Ramos (cell line): ENCODE results near the gene FAM184A.
"Not testable (repeated sequence)": the region's sequence is repeated elsewhere in the genome, so short reads cannot be mapped to it uniquely, and the experiment has no call there.

Experiments
- in situ Hi-C: fragments of 300-500 bp; cut with MboI; formaldehyde crosslinking; loops from one replicate; pipeline ENCODE4 v1.14.3; 2022; ENCODE audit warnings: low sequenced_read_pairs; ENCODE audit not compliant: unreplicated experiment

The FAM184A gene

DNA sequence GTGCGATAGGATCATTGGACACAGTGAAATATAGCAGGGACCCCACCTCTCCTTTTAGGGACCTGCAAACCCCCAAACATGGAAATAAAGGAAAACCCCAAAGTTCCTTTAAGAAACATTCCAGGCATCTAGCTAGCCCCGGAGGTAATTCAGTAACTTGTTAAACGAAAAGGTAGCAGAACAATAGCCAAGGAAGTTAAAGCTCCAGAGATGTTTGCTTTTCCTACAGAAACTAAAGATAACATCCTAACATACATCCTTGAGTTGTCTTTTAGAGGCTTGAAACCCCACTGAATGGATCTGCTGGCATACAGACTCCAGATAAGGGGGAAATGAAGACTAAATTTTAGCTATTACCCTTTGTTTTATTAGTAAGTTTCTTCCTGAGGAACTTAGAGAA, 51.0 kb downstream of the FAM184A start:
- in situ Hi-C loops, result no loop called here

DNA sequence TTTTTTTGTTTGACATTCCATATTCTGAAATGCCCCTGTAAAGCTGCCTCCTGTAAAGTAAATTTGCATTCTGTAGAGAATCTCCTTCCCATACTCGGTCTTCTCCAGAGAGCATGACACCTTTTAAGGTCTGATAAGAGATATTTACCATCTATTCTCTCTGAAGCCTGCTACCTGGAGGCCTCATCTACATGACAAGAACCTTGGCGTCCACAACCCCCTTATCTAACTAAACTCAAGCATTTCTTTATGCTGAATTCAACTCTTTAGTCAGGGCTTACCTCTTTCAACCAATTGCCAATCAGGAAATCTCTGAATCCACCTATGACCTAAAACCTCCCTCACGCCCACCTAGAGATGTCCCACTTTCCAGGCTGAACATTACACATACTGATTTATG, 51.6 kb downstream of the FAM184A start:
- in situ Hi-C loops, result no loop called here

DNA sequence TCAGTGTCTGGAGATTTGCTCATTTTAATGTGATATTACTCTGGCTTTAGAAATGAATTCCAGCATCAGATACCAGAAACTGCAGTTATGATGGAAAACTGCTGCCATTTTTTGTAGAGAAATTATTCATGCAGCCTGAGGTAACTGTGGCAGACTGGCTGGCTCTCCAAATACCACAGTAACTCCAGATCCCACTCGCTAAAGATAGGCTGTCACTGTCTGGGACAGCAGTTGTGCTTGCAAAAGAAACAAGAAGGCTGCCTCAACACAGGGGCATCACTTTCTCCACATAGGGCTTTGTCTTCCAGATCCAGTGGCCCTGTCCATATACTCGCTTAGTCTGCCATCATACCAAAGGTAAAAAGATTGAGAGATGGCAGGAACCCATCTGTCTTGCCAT, 52.7 kb downstream of the FAM184A start:
- in situ Hi-C loops, result no loop called here

DNA sequence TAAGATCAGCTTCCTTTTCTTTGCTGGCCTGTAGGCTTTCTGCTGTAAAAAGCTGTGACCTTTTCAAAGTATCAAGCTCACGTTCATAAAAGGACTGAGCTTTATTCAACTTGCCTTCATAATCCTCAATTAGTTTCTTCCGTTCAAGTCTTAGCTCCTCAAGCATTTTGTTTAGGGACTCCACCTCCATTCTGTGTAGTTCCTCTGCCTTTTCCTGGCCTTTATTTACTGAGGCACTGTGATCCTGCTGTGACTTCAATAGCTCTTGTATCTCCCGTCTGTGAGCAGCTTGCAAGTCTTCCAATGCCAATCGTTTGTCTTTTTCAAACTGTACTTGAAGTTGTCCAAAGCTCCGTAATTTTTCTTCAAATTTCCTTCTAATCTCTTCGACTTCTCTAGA, 54.4 kb downstream of the FAM184A start:
- in situ Hi-C loops, result no loop called here

- in situ Hi-C loops, result no loop called here
These were observed 55.7 kb downstream of the FAM184A start for GRCh38 chr6:119022796-119023195.

- in situ Hi-C loops, result no loop called here
These were observed 57.6 kb downstream of the FAM184A start for GRCh38 chr6:119020597-119021561.

- in situ Hi-C loops, result not testable (repeated sequence)
These were observed 63.3 kb downstream of the FAM184A start for GRCh38 chr6:119015165-119015564.

GRCh38 chr6:119012521-119012920, 65.9 kb downstream of the FAM184A start:
- in situ Hi-C loops, result no loop called here

DNA sequence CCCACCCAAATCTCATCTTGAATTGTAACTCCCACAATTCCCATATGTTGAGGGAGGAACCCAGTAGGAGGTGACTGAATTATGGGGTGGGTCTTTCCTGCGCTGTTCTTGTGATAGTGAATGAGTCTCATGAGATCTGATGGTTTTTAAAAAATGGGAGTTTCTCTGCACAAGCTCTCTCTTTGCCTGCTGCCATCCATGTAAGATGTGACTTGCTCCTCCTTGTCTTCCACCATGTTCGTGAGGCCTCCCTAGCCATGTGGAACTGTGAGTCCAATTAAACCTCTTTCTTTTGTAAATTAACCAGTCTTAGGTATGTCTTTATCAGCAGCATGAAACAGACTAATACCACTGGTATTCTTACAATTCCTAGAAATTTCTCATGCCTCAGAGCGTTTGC, 69.2 kb downstream of the FAM184A start:
- in situ Hi-C loops, result not testable (repeated sequence)

DNA sequence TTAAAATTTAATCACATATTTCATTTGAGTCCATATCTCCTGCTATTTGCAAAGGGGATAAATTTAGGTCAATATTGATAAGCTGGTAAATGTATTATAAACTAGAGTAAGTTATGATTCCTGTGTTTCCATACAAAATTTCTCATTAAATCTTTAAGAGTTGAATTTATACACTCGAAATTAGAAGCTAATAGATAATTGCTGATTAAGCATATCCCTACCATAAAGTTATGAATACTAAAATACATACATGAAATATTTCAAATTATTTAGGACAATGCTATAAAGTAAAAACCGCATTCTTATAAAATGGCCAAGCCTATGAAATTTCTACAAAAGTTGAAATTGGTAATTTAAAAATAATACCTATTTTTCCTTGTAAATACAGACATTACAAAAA, 71.5 kb downstream of the FAM184A start:
- in situ Hi-C loops, result no loop called here

GRCh38 chr6:119002069-119002468, 76.4 kb downstream of the FAM184A start:
- in situ Hi-C loops, result no loop called here

DNA sequence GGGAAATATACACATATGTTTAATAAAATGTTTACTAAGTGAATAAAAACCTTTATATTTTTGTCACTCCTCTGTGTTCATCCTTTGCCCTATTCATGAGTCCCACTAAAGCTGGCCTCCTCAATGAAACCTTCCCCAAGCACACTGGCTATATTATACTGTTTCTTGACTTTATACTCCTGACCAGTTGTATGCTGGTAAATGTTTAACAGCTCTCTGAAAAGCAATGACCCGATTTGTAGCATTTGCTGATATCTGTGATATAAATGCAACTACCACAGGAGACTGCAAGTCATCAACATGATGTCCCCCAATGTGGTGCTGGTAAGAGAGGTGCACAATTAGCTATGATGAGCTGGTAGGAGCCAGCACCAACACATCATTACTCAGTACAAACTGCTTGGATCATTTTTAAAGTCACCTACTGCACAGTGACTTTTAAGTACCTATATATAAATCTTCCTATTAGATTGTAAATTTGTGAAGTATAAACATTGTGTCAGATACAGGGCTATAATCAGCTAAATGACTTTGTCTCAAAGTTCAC, 78.9 kb downstream of the FAM184A start:
- in situ Hi-C loops, result no loop called here

- in situ Hi-C loops, result not testable (repeated sequence)
These were observed 81.0 kb downstream of the FAM184A start for GRCh38 chr6:118997426-118997825.

DNA sequence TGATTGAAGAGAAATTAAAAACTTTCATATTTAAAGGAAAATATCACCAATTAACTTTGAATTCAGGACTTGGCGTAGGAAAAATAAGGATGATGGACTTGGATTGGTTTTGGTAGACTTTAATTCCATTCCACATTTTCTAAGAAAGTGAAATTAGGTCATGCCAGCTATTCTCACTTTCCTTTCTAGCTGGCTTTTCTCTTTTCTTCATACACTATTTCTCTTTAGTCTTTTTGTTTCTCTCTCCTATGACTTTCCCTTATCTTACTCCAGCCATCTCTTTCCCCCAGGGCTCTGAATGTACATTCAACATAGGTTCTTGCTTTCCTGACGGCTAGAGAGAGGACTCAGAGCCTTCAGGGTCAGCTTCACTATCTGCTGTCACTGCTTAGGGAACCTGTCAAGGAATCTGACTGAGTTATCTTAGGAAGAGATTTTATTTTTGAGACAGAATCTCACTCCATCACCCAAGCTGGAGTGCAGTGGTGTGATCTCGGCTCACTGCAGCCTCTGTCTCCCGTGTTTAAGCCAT, 82.1 kb downstream of the FAM184A start:
- in situ Hi-C loops, result no loop called here

DNA sequence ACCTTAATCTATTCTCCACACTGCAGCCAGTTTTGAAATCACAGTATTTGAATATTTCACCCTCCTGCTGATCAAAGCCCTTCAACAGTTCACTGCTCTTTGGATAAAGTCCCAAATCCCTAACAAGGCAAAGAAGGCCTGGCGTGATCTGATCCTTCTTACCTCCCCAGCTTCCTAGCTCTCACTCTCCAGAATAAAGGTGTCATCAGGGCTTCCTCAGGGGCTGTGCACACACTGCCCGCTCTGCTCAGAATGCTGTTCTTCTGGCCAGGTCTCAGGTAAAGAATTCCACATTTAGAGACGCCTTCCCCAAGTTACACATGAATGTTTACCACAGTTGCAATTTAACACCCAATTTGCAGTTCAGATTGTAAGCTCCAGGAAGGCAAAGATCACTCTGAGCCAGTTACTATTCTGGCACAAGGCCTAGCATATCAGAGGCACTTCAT, 84.6 kb downstream of the FAM184A start:
- in situ Hi-C loops, result no loop called here

- in situ Hi-C loops, result no loop called here
These were observed 85.1 kb downstream of the FAM184A start for GRCh38 chr6:118993358-118993757.

DNA sequence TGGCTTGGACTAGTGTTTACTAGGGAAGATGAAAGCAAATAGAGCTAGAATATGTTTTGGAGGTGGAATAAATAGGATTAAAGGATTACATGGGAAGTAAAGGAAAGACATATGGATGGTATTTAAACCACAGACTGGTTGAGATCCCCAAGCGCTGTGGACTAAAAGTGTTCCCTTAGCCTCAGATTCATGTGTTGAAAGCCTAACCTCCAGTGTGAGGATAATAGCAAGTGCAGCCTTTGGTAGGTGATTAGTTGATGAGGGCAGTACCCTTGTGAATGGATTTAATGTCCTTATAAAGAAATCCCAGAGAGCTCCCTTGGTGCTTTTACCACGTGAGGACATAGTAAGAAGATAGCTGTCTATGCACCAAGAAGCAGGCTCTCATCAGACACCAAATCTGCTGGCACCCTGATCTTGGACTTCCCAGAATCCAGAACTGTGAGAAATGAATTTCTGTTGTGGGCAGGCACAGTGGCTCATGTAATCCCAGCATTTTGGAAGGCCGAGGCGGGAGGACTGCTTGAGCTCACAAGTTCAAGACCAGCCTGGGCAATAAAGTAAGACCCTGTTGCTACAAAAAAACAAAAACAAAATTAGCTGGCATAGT, 86.2 kb downstream of the FAM184A start:
- in situ Hi-C loops, result no loop called here

DNA sequence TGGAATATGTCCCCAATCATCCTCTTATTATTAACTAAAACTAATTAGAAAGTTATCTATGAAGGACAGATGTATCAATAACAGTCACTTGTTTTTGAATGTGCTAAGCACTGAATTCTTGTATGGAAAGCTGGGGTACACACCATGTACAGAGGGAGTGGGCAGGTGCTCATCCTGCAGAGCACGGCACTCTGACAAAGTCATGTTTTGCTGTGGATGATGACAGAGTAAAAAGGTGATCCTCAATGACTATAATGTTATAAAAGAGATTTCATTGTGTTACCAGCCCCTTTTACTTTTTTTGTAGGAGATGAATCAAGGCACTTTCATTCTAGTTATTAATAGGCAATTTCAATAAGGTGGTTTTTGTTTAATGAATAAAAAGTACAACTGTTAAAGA, 92.2 kb downstream of the FAM184A start:
- in situ Hi-C loops, result no loop called here

DNA sequence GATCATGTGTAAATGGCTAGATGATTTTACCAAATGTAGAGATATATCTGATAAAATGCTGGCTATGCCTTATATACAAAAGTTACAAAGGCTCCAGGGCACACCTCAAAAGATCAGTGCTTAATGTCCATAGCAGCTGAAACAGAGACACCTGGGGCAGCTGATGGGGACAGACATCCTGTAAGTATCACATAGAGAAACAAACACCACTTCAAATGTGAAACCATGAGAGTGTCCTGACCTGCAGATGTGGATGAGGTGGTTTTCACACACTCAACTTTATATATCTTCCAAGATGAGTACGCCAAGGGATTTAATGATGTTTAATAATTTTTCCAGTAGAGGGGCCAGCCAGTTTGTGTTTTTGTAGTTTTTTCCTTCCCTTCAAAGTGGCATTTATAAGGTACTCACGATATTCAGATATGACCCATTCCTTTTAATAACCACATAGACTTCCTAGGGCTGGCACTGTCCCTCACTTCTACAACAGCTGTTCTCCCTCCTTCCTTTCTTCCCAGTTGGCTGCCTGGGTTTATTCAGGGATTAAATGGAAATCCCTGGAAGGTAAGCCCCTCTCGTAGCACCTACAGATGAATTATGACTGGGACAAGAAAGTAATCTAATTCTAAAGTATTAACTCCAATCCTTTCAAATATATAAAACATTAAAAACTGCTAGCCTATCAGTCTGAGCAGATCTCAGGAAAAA, 93.2 kb downstream of the FAM184A start:
- in situ Hi-C loops, result no loop called here

DNA sequence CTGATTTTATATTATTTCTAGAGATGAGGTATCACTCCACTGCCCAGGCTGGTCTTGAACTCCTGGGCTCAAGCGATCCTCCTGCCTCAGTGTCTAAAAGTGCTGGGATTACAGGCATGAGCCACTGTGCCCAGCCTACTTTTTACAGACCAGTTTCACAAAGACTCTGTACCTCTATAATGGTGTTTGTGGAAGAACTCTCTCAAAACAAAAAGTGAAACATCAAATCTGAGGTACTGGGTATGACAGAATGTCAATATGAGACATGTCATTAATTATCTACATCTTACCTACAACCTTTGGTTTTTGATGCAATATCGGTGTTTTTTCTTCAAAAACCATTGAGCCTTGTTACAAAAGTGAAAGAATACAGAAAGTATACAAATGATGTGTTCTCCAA, 94.1 kb downstream of the FAM184A start:
- in situ Hi-C loops, result no loop called here

DNA sequence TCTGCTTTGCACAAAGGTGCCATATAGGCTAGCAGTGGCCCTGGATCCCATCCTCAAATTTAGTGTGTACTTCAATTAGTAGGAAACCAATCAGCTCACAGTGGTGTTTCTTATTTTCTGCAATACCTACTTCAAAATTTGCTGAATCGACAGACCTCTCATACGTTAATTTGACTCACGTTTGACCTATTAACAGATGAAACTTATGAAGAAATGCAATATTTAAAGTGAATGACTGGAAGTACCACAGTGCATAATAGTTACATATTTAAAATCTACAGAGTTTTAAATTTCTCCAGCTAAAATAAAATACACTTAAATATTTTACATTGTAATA, 95.9 kb downstream of the FAM184A start:
- in situ Hi-C loops, result no loop called here
